ENCODE data around the gene CAMK1D. TPM values are rescaled to one million over a fixed set of nuclear protein-coding genes. Genes with fewer than 3 reads are reported as not detected.

Gene CAMK1D
- total RNA-seq, 6 experiments from 2014 or later, result 5.3 to 10.8 (median 9.5) TPM

DNA sequence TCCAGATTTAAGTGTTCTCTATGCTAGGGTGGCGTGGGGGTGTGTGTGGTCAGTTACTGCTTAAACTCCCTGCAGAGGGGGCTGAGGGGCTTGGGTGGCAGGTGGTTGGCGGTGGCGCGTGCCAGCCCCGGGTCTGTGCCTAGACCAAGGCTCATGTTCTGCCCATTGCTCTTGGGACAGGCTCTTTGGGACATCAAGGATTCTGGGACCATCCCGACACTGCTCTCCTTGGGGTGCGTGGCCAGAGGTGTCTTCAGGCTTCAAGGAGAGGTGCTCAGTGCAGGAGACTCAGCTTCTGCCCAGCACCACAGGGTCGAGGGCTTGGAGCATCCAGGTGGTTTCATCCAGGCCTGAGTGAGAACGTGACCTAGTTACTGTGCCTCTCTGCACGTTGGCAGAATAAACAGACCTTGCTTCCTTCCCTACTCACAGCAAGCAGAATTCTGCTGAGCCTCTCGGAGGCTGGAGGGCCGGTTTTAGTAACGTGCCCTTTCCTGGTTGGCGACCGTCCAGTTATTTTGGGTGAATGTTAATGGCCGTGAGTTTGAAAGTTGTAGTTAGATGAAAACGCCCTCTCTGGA, 39.9 kb downstream of the CAMK1D start:
- H3K27ac ChIP-seq, result no peak overlapping the region
- H3K4me3 ChIP-seq, result no peak overlapping the region
- ATAC-seq (peak; percentile 67 to 85 (median 79)), DNase-seq (peak in 2 of 3 donors; percentile 48 to 71)
- intact Hi-C loops (cut with DNase I), result no loop called here
- no peaks in the 10 kb centered on the region for H3K9me3 ChIP-seq
- TF ChIP-seq CTCF (IDR thresholded peaks at IDR 0.05) (no peak), POLR2A (IDR thresholded peaks at IDR 0.05) (no peak)
- no peaks in the 10 kb centered on the region for H3K36me3 ChIP-seq
- no peaks in the 10 kb centered on the region for H3K27me3 ChIP-seq
- H3K4me1 ChIP-seq, result peaks cover 0 to 3% (median 0%) of the 10 kb centered on the region in 4 donors
- WGBS (ENCODE audit: insufficient coverage, low coverage, low lambda C conversion rate, missing lambda C conversion rate), result 4% methylated on average over 9 of the region's 17 CpGs

DNA sequence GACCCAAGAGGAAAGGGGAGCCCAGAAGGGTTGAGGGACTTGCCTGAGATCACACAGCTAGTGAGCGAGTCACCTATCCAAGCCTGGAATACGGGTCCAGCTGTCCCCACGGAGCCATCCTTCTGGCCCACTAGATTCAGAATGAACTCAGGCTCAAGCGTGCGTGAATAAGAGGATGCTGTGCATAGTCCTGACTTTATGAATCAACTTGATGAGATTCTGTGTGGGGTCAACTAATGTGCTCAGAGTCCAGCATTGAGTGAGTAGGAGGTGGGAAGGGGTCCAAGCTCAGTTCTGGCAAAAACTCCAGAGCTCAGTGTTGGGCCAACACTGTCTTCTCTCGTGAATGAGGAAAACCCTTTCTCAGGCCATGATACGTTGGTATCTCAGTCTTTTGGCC, 41.4 kb downstream of the CAMK1D start:
- H3K4me1 ChIP-seq, result peaks cover 0 to 3% (median 0%) of the 10 kb centered on the region in 4 donors

GRCh38 chr10:12391206-12391605, 41.9 kb downstream of the CAMK1D start:
- WGBS (ENCODE audit: insufficient coverage, low coverage, low lambda C conversion rate, missing lambda C conversion rate), result 48% methylated on average over 7 of the region's 7 CpGs
- H3K4me1 ChIP-seq, result peaks cover 0 to 3% (median 0%) of the 10 kb centered on the region in 4 donors
- no peak for ATAC-seq

More for the DNA sequence above, 41.4 kb downstream of the CAMK1D start:
- DNase-seq (no peak), ATAC-seq (peak; percentile 13 to 57 (median 42))
- Histone ChIP-seq H3K36me3 (no peaks in the 10 kb centered on the region), H3K9me3 (no peaks in the 10 kb centered on the region), H3K27ac (no peak overlapping the region), H3K4me3 (no peak overlapping the region), H3K27me3 (no peaks in the 10 kb centered on the region)
- TF ChIP-seq CTCF (IDR thresholded peaks at IDR 0.05) (no peak), POLR2A (IDR thresholded peaks at IDR 0.05) (no peak)
- 48% methylated on average over 4 of the region's 7 CpGs for WGBS (ENCODE audit: insufficient coverage, low coverage, low lambda C conversion rate, missing lambda C conversion rate)
- intact Hi-C loops (cut with DNase I), result no loop called here

GRCh38 chr10:12393831-12394230, 44.5 kb downstream of the CAMK1D start:
- intact Hi-C loops (cut with DNase I), result no loop called here
- Histone ChIP-seq H3K27ac (no peak overlapping the region), H3K27me3 (no peaks in the 10 kb centered on the region), H3K4me3 (no peak overlapping the region), H3K4me1 (peaks cover 0 to 3% (median 0%) of the 10 kb centered on the region in 4 donors), H3K9me3 (no peaks in the 10 kb centered on the region), H3K36me3 (no peaks in the 10 kb centered on the region)
- WGBS (ENCODE audit: insufficient coverage, low coverage, low lambda C conversion rate, missing lambda C conversion rate), result 93% methylated on average over 12 of the region's 13 CpGs
- TF ChIP-seq CTCF (IDR thresholded peaks at IDR 0.05) (no peak), POLR2A (IDR thresholded peaks at IDR 0.05) (no peak)
- no peak for DNase-seq
- no peak for ATAC-seq

More at GRCh38 chr10:12391206-12391605, 41.9 kb downstream of the CAMK1D start:
- Histone ChIP-seq H3K4me3 (no peak overlapping the region), H3K9me3 (no peaks in the 10 kb centered on the region), H3K27me3 (no peaks in the 10 kb centered on the region), H3K27ac (no peak overlapping the region), H3K36me3 (no peaks in the 10 kb centered on the region)
- intact Hi-C loops (cut with DNase I), result no loop called here
- TF ChIP-seq CTCF (IDR thresholded peaks at IDR 0.05), result no peak
- TF ChIP-seq POLR2A (IDR thresholded peaks at IDR 0.05), result no peak
- DNase-seq, result no peak

Measured in right lobe of liver (tissue), 6 donors.